NCI-H2081 treated with DMSO at 0.1 percent for 48 hours (cell line): Measurements from ENCODE around the gene MYRIP.
"Not testable (repeated sequence)": the region's sequence is repeated elsewhere in the genome, so short reads cannot be mapped to it uniquely, and the experiment has no call there.

Source experiments
- DNase-seq: peaks from one replicate; lab custom pipeline; 2025; lab: John Stamatoyannopoulos, UW

Gene MYRIP

GRCh38 chr3:39970982-39971381, 161.6 kb downstream of the MYRIP start:
- DNase-seq, result no peak

- no peak for DNase-seq
These were observed 162.2 kb downstream of the MYRIP start for GRCh38 chr3:39971559-39972031.

GRCh38 chr3:39972508-39972907, 163.1 kb downstream of the MYRIP start:
- no peak for DNase-seq

GRCh38 chr3:39977058-39977794, 167.8 kb downstream of the MYRIP start:
- DNase-seq, result no peak

- DNase-seq, result no peak
These were observed 168.9 kb downstream of the MYRIP start for GRCh38 chr3:39978308-39978707.

GRCh38 chr3:39980058-39980457, 170.6 kb downstream of the MYRIP start:
- no peak for DNase-seq

- DNase-seq, result no peak
These were observed 171.4 kb downstream of the MYRIP start for GRCh38 chr3:39980781-39981180.

GRCh38 chr3:39981547-39982184, 172.3 kb downstream of the MYRIP start:
- DNase-seq, result no peak

- DNase-seq, result no peak
These were observed 173.4 kb downstream of the MYRIP start for GRCh38 chr3:39982665-39983357.

- DNase-seq, result no peak
These were observed 180.3 kb downstream of the MYRIP start for GRCh38 chr3:39989746-39990145.

GRCh38 chr3:39990532-39990931, 181.1 kb downstream of the MYRIP start:
- DNase-seq, result no peak

- DNase-seq, result no peak
These were observed 199.4 kb downstream of the MYRIP start for GRCh38 chr3:40008796-40009195.

- DNase-seq, result no peak
These were observed 200.6 kb downstream of the MYRIP start for GRCh38 chr3:40009991-40010390.

GRCh38 chr3:40012381-40012780, 203.0 kb downstream of the MYRIP start:
- DNase-seq, result no peak

- no peak for DNase-seq
These were observed 207.0 kb downstream of the MYRIP start for GRCh38 chr3:40016391-40016790.

- no peak for DNase-seq
These were observed 209.0 kb downstream of the MYRIP start for GRCh38 chr3:40018369-40018768.

- DNase-seq, result no peak
These were observed 210.0 kb downstream of the MYRIP start for GRCh38 chr3:40019376-40019775.

- no peak for DNase-seq
These were observed 211.3 kb downstream of the MYRIP start for GRCh38 chr3:40020689-40021088.

GRCh38 chr3:40021338-40021737, 211.9 kb downstream of the MYRIP start:
- DNase-seq, result no peak

GRCh38 chr3:40022297-40022827, 213.0 kb downstream of the MYRIP start:
- no peak for DNase-seq

- DNase-seq, result no peak
These were observed 215.1 kb downstream of the MYRIP start for GRCh38 chr3:40024526-40024925.

- not testable (repeated sequence) for DNase-seq
These were observed 216.5 kb downstream of the MYRIP start for GRCh38 chr3:40025892-40026291.

- no peak for DNase-seq
These were observed 225.8 kb downstream of the MYRIP start for GRCh38 chr3:40035177-40035576.
